Stimulated activated CD8-positive, alpha-beta memory T cell treated with anti-CD3 and anti-CD28 coated beads, Interleukin-4, amount 100 ng/mL, for 24 hours (primary cell): ENCODE results near the gene EXOC3L2.
"Not testable (repeated sequence)": the region's sequence is repeated elsewhere in the genome, so short reads cannot be mapped to it uniquely, and the experiment has no call there.

Experiments used
- DNase-seq: peaks from one replicate; pipeline ENCODE4 v3.0.0-alpha.2; 2020; ENCODE audit warnings: low read depth

Gene EXOC3L2

DNA sequence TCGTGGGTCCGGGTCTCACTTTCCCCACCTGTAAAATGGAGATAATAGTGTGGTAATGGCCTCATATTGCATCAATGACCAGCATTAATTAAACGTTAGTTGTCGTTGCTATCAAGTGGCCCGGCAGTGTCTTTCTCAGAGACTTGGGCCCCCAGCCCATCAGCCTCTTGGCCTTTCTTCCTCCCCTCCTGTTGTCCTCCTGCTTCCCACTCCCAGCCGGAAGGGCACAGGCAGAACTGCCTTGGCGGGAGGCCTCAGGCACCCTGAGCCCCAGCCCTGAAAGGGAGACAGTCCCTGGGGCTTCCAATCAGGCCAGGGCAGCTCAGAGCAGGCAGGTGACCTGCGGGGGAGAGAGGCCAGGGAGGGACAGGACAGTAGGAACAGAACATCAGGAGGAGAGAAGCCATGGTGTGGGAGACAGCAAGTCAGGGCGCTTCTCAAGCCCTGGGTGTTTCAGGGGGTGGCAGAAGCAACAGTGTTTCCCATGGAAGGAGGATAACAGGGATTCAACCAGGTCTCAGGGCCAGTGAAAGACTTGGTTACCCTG, 10.5 kb upstream of the EXOC3L2 start:
- DNase-seq: no peak

DNA sequence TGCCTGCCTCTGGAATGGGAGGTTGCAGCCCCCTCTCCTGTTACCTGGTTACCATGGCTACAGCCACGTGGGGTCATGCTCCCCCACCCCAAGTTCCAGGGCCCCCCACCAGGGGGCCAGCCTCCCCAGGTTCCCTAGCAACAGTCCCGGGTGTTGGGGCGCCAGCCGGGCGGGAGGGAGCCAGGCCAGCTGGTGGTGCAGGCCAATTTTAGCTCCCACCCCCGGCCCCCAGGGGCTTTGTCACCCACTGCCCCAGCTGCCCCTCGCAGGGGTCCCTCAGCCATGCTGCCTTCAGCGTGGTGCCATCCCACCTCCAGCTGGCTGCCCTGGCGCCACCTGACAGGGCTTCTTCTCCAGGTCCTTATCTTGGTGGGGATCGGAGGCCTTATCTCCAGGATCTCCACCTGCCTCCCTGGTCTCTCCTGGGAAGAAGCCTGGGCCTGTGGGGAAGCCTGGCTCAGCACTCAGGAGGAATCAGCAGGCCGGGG, 8.9 kb upstream of the EXOC3L2 start:
- DNase-seq: no peak

GRCh38 chr19:45253396-45254027, 8.3 kb upstream of the EXOC3L2 start:
- no peak for DNase-seq

DNA sequence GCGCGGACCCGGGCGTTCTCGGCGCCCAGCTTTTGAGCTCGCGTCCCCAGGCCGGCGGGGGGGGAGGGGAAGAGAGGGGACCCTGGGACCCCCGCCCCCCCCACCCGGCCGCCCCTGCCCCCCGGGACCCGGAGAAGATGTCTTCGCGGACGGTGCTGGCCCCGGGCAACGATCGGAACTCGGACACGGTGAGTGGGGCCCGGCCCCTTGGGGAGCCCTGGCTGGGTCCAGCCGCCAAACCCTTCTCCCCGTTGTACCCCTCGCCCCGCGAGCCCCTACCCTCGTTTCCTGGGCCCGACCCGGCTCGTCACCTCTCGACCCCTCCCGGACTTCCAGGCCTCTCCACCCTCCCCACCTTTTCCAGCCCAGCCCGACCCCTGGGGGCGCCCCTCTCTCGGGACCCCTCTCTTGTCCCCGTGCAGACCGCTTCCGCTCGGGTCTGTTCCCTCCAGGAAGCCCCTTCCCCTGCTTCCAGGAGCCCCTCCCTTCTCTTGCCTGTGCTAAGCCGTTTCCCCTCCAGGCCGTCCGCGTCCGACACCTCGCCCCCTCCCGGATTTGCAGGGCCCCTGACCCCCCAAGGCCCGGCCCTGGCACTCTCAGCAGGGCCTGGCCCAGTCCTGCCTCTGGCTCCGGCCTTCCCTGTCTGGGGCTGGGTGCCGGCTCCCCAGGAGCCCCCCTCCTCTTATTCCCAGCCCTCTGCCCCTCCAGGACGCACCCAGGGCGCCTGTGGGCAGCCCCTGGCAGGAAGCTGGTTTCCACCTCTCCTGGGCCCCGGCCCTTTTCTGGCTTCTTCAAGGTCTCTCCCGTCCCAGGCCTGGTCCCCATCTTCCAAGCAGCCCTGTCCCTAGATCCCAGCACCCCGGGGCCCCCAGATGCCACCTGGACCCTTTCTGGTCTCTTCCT, 6.5 kb upstream of the EXOC3L2 start:
- no peak for DNase-seq

DNA sequence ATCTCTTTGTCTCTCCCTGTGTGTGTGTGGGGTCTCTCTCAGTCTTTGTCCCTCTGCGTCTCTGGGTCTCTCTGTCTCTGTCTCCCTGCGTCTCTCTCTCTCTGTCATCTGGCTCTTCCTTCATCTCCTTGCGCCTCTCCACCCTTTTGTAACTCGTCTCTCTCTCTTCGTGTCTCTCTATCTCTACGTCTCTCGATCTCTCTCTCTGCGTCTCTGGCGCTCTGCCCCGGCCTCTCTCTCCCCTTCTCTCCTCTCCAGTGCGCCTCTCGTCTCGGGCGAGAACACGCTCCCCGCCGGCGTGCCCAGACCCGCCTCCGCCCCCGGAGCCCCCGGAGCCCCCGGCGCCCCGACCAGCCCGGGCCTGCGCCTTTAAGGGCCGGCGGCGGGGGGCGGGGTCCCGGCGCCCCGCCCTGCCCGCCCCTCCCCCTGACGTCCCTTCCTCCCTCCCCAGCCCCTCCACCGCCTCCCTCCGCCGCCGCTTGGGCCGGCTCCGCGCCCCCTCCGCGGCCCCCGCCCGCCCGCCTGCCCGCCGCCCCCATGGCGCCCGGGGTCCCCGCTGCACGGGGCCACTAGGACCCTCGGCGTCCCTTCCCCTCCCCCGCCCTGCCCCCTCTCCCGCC, 5.7 kb upstream of the EXOC3L2 start, which contains the start of gene MARK4:
TSS of gene MARK4 (plus strand) at position 440 of the 620 bp plus-strand sequence. CDS start 318 bp downstream, outside the sequence.
- peak; percentile 40 for DNase-seq

DNA sequence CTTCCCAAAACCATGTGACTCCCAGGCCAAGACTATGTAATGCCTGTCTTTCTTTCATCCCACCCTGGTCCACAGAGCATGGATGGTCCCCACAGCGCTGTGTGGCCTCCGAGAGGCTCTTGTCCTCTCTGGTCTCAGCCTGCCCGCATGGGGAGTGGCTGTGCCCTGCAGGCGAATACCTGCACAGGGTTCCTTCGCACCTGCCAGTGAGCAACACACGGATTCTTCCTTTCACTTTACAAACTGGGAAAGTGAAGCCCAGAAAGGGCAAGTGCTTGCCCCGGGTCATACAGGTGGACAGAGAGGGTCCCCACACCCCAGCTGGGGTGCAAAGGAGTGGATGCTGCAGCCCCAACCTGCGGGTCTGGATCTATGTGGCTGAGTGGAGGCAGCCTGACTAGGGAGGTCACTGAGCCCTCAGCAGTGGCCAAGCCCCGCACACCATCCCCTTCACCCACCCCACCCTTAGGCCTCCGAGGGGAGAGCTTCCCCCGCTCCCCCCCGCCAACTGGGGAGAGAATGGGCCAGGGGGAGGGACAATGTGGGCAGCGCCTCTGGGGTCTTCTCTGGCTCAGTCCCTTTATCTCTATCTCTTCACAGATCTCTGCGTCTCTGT, 5.1 kb upstream of the EXOC3L2 start:
- no peak for DNase-seq

DNA sequence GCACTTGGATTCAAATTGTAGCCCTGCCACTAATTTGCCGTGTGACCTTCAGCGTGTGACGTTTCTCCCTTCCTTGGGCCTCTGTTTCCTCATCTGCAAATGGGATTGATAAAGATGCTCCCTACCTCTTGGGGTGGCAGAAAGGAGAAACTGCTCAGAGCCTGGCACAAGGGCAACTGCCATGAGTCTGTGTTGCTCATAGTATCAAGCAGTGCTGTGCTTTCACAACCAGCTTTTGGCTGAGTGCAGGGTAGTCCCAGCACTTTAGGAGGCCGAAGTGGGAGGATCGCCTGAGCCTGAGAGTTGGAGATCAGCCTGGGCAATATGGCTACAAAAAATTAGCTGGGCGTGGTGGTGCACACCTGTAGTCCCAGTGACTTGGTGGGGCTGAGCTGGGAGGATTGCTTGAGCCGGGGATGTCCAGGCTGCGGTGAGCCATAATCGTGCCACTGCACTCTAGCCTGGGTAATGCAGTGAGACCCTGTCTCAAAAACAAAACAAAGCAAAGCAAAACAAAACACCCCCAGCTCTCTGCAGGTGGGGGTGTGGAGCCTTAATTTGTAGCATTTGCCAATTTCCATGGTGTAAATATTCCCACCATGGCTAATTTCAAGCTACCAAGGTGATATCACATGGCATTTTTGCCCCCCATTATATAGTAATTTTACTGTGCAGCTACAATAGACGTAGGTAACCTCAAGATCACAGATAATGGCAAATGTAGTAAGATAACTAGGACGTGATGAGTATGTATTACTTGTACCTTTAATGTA, 4.2 kb upstream of the EXOC3L2 start:
- DNase-seq: no peak

GRCh38 chr19:45247136-45247535, 1.9 kb upstream of the EXOC3L2 start:
- no peak for DNase-seq

DNA sequence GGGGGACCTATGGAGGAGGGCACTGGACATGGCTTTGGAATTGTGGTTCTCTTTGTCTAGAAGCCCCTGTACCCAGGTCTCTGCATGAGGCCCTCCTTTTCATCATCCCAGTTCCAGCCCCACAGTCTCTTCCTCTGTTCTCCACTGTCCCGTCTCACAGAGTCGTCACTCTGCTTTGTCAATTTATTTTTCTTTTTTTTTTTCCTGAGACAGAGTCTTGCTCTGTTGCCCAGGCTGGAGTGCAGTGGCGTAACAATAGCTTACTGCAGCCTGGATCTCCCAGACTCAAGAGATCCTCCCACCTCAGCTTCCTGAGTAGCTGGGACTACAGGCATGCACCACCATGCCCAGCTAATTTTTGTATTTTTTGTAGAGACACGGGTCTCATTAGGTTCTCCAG, 619 bp upstream of the EXOC3L2 start:
- no peak for DNase-seq

- DNase-seq: no peak
These were observed 943 bp downstream of the EXOC3L2 start for GRCh38 chr19:45244133-45244794.

- DNase-seq: no peak
These were observed 2.0 kb downstream of the EXOC3L2 start for GRCh38 chr19:45243144-45243732.

- DNase-seq: no peak
These were observed 6.7 kb downstream of the EXOC3L2 start for GRCh38 chr19:45238556-45238955.

DNA sequence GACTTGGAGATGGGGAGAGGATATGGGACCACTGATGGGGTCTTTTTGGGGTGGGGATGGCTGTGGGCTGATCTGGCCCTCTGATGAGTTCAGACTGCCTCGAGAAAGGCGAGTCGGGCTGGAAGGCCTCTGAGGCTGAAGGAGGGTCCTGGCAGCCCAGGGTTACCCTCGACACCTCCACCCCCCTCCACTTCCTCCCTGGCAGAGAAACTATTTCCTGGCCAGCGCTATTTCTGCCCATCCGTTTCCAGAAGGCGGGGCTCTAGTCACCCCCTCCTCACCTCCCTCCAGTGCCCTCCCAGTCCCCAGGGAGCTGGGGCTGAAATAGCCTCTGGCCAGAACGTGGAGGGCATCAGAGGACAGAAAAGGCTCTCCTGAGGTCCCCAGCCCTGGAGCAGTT, 9.7 kb downstream of the EXOC3L2 start:
- DNase-seq: no peak

DNA sequence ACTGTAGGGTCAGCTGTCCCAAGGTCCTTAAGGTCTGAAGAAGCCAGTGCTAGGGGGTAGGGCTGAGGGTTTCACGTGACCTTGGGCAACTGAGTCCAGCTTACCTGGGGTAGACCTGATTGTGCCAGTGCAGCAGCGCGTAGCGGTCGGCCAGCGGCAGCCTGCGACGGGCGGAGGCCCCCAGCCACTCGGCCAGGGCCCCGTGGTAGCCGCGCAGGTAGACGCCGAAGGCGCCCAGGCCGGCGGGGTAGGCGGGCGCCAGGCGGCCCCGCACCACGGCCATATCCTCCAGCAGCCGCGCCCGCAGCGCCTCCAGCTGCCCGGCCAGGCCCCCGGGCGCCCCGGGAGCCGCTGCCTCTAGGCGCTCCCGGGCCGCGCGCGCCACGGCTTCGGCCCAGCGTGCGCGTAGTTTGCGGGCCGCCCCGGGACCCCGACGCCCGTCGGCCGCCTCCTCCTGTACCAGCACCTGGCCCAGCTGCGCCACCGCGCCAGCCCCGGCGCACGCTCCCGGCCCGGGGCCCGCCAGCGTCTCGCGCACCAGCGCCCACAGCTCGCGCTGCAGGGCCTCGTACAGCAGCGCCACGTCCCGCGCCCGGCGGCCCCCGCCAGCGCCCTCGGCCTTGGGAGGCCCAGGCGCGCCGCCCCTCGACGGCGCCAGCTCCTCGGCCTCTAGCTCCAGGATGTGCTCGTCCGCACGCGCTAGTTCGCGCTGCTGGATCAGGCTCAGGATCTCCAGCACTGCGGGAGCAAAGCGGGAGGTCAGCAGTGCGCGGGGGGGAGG, 10.9 kb downstream of the EXOC3L2 start:
- DNase-seq: no peak

GRCh38 chr19:45231891-45232290, 13.3 kb downstream of the EXOC3L2 start:
- DNase-seq: no peak

DNA sequence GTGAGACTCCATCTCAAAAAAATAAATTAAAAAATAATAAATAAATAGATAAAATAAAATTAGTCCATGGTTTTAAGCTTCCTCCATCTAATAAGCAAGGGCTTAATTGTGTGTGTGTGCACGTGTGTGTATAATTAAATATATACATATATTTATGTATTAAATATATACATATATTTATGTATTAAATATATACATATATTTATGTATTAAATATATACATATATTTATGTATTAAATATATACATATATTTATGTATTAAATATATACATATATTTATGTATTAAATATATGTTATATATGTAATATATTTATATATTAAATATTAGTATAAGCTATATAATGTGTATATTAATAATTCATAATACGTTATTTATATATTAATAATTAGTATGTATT, 16.2 kb downstream of the EXOC3L2 start:
- DNase-seq: not testable (repeated sequence)

DNA sequence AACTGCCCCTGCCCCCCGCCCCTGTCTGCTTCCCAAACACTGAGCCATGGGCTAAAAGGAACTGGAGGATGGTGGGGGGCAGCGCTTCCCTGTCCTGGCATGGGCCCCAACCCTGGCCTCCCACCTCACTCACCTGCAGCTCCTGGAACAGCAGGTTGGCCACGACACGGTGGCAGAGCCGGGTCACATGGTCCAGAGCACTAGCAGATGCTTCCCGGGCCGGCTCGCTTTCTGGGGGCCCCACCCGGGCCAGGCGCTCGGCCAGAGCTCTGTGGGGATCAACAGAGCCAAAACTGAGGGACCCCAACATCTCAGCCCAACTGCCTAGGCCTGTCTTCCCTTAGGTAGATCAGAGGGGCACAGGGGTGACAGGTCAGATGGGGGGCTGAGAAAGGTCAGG, 20.6 kb downstream of the EXOC3L2 start:
- DNase-seq: no peak

DNA sequence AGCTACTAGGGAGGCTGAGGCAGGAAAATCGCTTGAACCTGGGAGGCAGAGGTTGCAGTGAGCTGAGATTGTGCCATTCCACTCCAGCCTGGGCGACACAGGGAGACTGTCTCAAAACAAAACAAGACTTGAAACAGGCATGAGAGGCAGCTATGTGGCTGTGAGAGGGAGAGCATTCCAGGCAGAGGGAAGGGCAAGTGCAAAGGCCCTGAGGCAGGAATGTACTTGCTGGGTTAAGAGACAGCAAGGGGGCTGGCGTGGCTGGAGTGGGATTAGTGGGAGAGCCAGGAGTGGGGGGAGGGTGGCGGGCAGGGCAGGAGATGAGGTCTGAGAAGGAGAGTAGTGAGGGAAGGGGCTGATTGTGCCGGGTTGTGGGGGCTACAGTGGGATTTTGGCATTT, 21.3 kb downstream of the EXOC3L2 start:
- no peak for DNase-seq

DNA sequence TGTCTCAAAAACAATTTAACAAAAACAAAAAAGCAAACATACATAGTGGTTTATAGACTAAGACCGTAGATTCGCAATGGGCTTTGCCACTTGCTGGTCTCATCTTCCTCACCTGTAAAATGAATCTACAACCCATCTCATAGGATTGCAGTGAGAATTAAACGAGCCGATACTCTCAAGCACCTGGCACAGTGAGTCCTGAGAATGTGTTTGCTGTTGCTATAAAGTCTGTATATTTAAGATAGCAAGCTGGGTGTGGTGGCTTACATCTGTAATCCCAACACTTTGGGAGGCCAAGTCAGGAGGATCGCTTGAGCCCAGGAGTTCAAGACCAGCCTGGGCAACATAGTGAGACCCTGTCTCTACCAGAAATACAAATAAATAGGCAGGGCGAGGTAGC, 22.5 kb downstream of the EXOC3L2 start:
- no peak for DNase-seq
